Suppressor macrophage (primary cell): ENCODE measurements around the gene GPR173.
A peak's percentile ranks its signal among the peaks of the same experiment; 100 is the strongest.

Source experiments
- DNase-seq, 4 experiments: peaks; one replicate each; pipeline ENCODE4 v3.0.0-alpha.2; 2020 to 2022

Gene GPR173

GRCh38 chrX:53071604-53072417 lies 23.2 kb downstream of the GPR173 start:
- DNase-seq, result peak; percentile 61 to 71 (median 67)

GRCh38 chrX:53072418-53073114 lies 24.0 kb downstream of the GPR173 start:
- no peak for DNase-seq

GRCh38 chrX:53073115-53073586 lies 24.6 kb downstream of the GPR173 start:
- no peak for DNase-seq

- no peak for DNase-seq
These were observed 26.4 kb downstream of the GPR173 start for GRCh38 chrX:53075011-53075410.

- no peak for DNase-seq
These were observed 28.1 kb downstream of the GPR173 start for GRCh38 chrX:53076671-53077070.

- no peak for DNase-seq
These were observed 28.9 kb downstream of the GPR173 start for GRCh38 chrX:53077207-53078197.

- no peak for DNase-seq
These were observed 30.4 kb downstream of the GPR173 start for GRCh38 chrX:53078943-53079342.

GRCh38 chrX:53080628-53081580 lies 32.3 kb downstream of the GPR173 start:
- no peak for DNase-seq

GRCh38 chrX:53081925-53082772 lies 33.6 kb downstream of the GPR173 start, which contains the start of gene TSPYL2:
TSPYL2 (plus strand) TSS chrX:53082367; CDS start chrX:53082499, 132 bp downstream.
- peak; percentile 88 to 93 (median 90) for DNase-seq

GRCh38 chrX:53082773-53083616 lies 34.4 kb downstream of the GPR173 start:
- no peak for DNase-seq

GRCh38 chrX:53084043-53084570 lies 35.5 kb downstream of the GPR173 start:
- no peak for DNase-seq

GRCh38 chrX:53084863-53085262 lies 36.3 kb downstream of the GPR173 start:
- DNase-seq, result no peak

GRCh38 chrX:53085661-53086229 lies 37.2 kb downstream of the GPR173 start:
- DNase-seq, result no peak

- DNase-seq, result no peak
These were observed 37.9 kb downstream of the GPR173 start for GRCh38 chrX:53086464-53086863.

GRCh38 chrX:53087388-53087831 lies 38.8 kb downstream of the GPR173 start:
- peak in 2 of 4 experiments; percentile 25 to 31 for DNase-seq

- DNase-seq, result peak in 1 of 4 experiments; percentile 6
These were observed 39.8 kb downstream of the GPR173 start for GRCh38 chrX:53088136-53088974.

- DNase-seq, result peak; percentile 7 to 63 (median 53)
These were observed 40.7 kb downstream of the GPR173 start for GRCh38 chrX:53089224-53089842.
